ENCODE data around the gene NPFF. TPM values are rescaled to one million over a fixed set of nuclear protein-coding genes. Genes with fewer than 3 reads are reported as not detected.

Gene NPFF
- total and polyA plus RNA-seq, 4 donors = 5.1 to 14.4 TPM; not detected in 2

- no peaks in the 10 kb centered on the region for H3K4me1 ChIP-seq (ENCODE audit: control insufficient read depth in 1 of 2, insufficient read depth in 2 of 2, low read length in 2 of 2)
- intact Hi-C loops (cut with DNase I) = loop anchor here (2.0 to 10.0 kb wide), 2 partner anchors 48 to 176 kb away; partner anchors contain the start of genes AAAS (in 2 of the 2) and PCBP2 (in 1 of the 2)
- DNase-seq = peak; percentile 97 to 98
Observed at GRCh38 chr12:53500776-53501614, 6.3 kb downstream of the NPFF start, which contains the start of gene TARBP2. TSS of gene TARBP2 (plus strand) at chr12:53501283. CDS start at chr12:53501409, 126 bp downstream.

GRCh38 chr12:53500142-53500775 lies 7.0 kb downstream of the NPFF start:
- Histone ChIP-seq H3K4me3 (ENCODE audit: low read length in 2 of 2) (peak overlapping the region; percentile 39 to 82), H3K4me1 (ENCODE audit: control insufficient read depth in 1 of 2, insufficient read depth in 2 of 2, low read length in 2 of 2) (no peaks in the 10 kb centered on the region), H3K36me3 (ENCODE audit: control insufficient read depth in 1 of 2, insufficient read depth in 2 of 2, low read length in 1 of 2) (no peaks in the 10 kb centered on the region), H3K9me3 (ENCODE audit: control insufficient read depth, low read length) (no peaks in the 10 kb centered on the region), H3K27me3 (ENCODE audit: control insufficient read depth in 1 of 2, insufficient read depth in 2 of 2, low read length in 1 of 2) (no peaks in the 10 kb centered on the region), H3K27ac (ENCODE audit: low read depth in 1 of 2, low read length in 2 of 2) (peak overlapping the region; percentile 94 to 99)
- intact Hi-C loops (cut with DNase I) = loop anchor here (2.0 to 10.0 kb wide), 2 partner anchors 47 to 175 kb away; partner anchors contain the start of genes AAAS (in 2 of the 2) and PCBP2 (in 1 of the 2)
- DNase-seq (peak; percentile 4 to 86), ATAC-seq (ENCODE audit: low FRiP score) (peak; percentile 40)
- WGBS, 2 donors = 1 to 2% methylated on average over 13 to 17 of the region's 17 CpGs

More at GRCh38 chr12:53500776-53501614, 6.3 kb downstream of the NPFF start, which contains the start of gene TARBP2:
- peak; percentile 93 for ATAC-seq (ENCODE audit: low FRiP score)
- Histone ChIP-seq H3K4me3 (ENCODE audit: low read length in 2 of 2) (peak within 1 kb of the TSS; percentile 31 to 68), H3K9me3 (ENCODE audit: control insufficient read depth, low read length) (no peaks in the 10 kb centered on the region), H3K36me3 (ENCODE audit: control insufficient read depth in 1 of 2, insufficient read depth in 2 of 2, low read length in 1 of 2) (no peaks in the 10 kb centered on the region), H3K27ac (ENCODE audit: low read depth in 1 of 2, low read length in 2 of 2) (peak within 1 kb of the TSS; percentile 94 to 99), H3K27me3 (ENCODE audit: control insufficient read depth in 1 of 2, insufficient read depth in 2 of 2, low read length in 1 of 2) (no peaks in the 10 kb centered on the region)
- 0 to 1% methylated on average over 69 to 74 of the region's 74 CpGs for WGBS, 2 donors

GRCh38 chr12:53499266-53500141 lies 7.8 kb downstream of the NPFF start, which contains the start of gene MAP3K12:
TSS of gene MAP3K12 (minus strand) at chr12:53499458. CDS start at chr12:53487391, 12,067 bp downstream.
- Histone ChIP-seq H3K36me3 (ENCODE audit: control insufficient read depth in 1 of 2, insufficient read depth in 2 of 2, low read length in 1 of 2) (no peaks in the 10 kb centered on the region), H3K4me1 (ENCODE audit: control insufficient read depth in 1 of 2, insufficient read depth in 2 of 2, low read length in 2 of 2) (no peaks in the 10 kb centered on the region), H3K9me3 (ENCODE audit: control insufficient read depth, low read length) (no peaks in the 10 kb centered on the region), H3K4me3 (ENCODE audit: low read length in 2 of 2) (peak within 1 kb of the TSS; percentile 39 to 82), H3K27ac (ENCODE audit: low read depth in 1 of 2, low read length in 2 of 2) (peak within 1 kb of the TSS; percentile 94 to 99), H3K27me3 (ENCODE audit: control insufficient read depth in 1 of 2, insufficient read depth in 2 of 2, low read length in 1 of 2) (no peaks in the 10 kb centered on the region)
- peak; percentile 31 for ATAC-seq (ENCODE audit: low FRiP score)
- intact Hi-C loops (cut with DNase I) = loop anchor here (2.0 to 10.0 kb wide), 2 partner anchors 47 to 175 kb away; partner anchors contain the start of genes AAAS (in 2 of the 2) and PCBP2 (in 1 of the 2)
- peak; percentile 80 to 89 for DNase-seq
- 1% methylated on average over 44 to 51 of the region's 51 CpGs for WGBS, 2 donors

DNA sequence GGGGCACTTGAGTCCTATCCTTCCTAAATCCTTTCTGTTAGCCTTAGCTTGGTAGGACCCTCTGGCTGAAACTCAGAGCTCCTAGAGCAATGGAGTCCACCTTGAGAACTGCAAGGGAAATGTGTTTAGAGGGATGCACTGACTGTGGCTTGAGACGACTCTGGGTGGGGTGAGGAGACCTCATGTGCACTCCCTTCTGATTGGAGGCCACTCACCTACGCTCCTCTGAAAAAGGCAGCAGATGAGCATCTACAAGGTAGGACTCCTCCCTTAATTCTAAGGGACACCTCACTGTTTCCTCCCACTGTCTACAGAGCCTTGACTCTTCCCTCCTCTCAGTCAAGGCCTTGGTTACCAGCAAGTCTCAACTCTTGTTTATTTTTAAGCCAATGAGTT lies 9.1 kb downstream of the NPFF start:
- intact Hi-C loops (cut with DNase I) = no loop called here
- ATAC-seq (ENCODE audit: low FRiP score) = no peak
- 86 to 90% methylated on average over 2 of the region's 2 CpGs for WGBS, 2 donors
- Histone ChIP-seq H3K36me3 (ENCODE audit: control insufficient read depth in 1 of 2, insufficient read depth in 2 of 2, low read length in 1 of 2) (no peaks in the 10 kb centered on the region), H3K27ac (ENCODE audit: low read depth in 1 of 2, low read length in 2 of 2) (no peak overlapping the region), H3K4me3 (ENCODE audit: low read length in 2 of 2) (no peak overlapping the region), H3K27me3 (ENCODE audit: control insufficient read depth in 1 of 2, insufficient read depth in 2 of 2, low read length in 1 of 2) (no peaks in the 10 kb centered on the region), H3K4me1 (ENCODE audit: control insufficient read depth in 1 of 2, insufficient read depth in 2 of 2, low read length in 2 of 2) (no peaks in the 10 kb centered on the region), H3K9me3 (ENCODE audit: control insufficient read depth, low read length) (no peaks in the 10 kb centered on the region)
- peak in 1 of 2 donors; percentile 4 for DNase-seq

DNA sequence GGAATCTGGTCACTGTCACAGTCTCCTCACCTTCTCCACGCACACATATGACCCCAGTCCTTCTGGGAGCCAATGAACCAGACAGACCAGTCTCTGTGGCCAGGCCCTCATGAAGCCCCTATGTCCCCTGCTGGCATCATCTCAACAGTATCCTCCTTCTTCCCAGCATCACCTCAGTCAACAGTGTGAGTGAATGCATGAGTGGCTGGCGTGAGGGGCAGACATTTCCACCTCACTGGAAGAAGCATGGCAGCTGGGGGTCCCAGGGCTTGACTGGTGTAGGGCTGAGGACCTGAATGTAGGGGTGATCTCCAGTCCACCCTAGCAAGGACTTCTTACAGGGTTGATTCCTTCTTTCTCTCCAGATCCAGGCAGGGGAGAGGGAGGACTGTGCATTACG lies 9.8 kb downstream of the NPFF start:
- WGBS, 2 donors = 94 to 95% methylated on average over 3 of the region's 3 CpGs
- Histone ChIP-seq H3K27me3 (ENCODE audit: control insufficient read depth in 1 of 2, insufficient read depth in 2 of 2, low read length in 1 of 2) (no peaks in the 10 kb centered on the region), H3K36me3 (ENCODE audit: control insufficient read depth in 1 of 2, insufficient read depth in 2 of 2, low read length in 1 of 2) (no peaks in the 10 kb centered on the region), H3K4me1 (ENCODE audit: control insufficient read depth in 1 of 2, insufficient read depth in 2 of 2, low read length in 2 of 2) (peaks cover 0 to under 1% of the 10 kb centered on the region in 2 donors), H3K9me3 (ENCODE audit: control insufficient read depth, low read length) (no peaks in the 10 kb centered on the region), H3K27ac (ENCODE audit: low read depth in 1 of 2, low read length in 2 of 2) (no peak overlapping the region), H3K4me3 (ENCODE audit: low read length in 2 of 2) (no peak overlapping the region)
- DNase-seq (peak in 1 of 2 donors; percentile 48), ATAC-seq (ENCODE audit: low FRiP score) (no peak)
- intact Hi-C loops (cut with DNase I) = no loop called here

DNA sequence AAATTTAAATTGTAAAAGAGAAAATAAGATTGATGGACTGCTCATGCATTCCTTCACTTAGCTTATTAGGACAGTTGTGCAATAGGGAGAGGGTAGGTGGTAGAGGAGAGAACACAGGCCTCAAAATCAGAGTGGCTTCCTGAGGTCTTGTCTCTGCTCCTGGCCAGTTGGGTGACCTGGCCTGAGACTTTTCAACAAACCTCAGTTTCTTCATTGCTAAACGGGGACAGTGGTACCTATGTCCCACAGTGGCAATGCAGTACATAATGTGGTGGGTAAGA lies 10.6 kb downstream of the NPFF start:
- ATAC-seq (ENCODE audit: low FRiP score) (no peak), DNase-seq (no peak)
- H3K36me3 ChIP-seq (ENCODE audit: control insufficient read depth in 1 of 2, insufficient read depth in 2 of 2, low read length in 1 of 2) = no peaks in the 10 kb centered on the region
- H3K27ac ChIP-seq (ENCODE audit: low read depth in 1 of 2, low read length in 2 of 2) = no peak overlapping the region
- no peak overlapping the region for H3K4me3 ChIP-seq (ENCODE audit: low read length in 2 of 2)
- 79 to 81% methylated on average over 1 of the region's 1 CpG for WGBS, 2 donors
- no peaks in the 10 kb centered on the region for H3K27me3 ChIP-seq (ENCODE audit: control insufficient read depth in 1 of 2, insufficient read depth in 2 of 2, low read length in 1 of 2)
- peaks cover 0 to 2% of the 10 kb centered on the region in 2 donors for H3K4me1 ChIP-seq (ENCODE audit: control insufficient read depth in 1 of 2, insufficient read depth in 2 of 2, low read length in 2 of 2)
- H3K9me3 ChIP-seq (ENCODE audit: control insufficient read depth, low read length) = no peaks in the 10 kb centered on the region
- intact Hi-C loops (cut with DNase I) = no loop called here

DNA sequence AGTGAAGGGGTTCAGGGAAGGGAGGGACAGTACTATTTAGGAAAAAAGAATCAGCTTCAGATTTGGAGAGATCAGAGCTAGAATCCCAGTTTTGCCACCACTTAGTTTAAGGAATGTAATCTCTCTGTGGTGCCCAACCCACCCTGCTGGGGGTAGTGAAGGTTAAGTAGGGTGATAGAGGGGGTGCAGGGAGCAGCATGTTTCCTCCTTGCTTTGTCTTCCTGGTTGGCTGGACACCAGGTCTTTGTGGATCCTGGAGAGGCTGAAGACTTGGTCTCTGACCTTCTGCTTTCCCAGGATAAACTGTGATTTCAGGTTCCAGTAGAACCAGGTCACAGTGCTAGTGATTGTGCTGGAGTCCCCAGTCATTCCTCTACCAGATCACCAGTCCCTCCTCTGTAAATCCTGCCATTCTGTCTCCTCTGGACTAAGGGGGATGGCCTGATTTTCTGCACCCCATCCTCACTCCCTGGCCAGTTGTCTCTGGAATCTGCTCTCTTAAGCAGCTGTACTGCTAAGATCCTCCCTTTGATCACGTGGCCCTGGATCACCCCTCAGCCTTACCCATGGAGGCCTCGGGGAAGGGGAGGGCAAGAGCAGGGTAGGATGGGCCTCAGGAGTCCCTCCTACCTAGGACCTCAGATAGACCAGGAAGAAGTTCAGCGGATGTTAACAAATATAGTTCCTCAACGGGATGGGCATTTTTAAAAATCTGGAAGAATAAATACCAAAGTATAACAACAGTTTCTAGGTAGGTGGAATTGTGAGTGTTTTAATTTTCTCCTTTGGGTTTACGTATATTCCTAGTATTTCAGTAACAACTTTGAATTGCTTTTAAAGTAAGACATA lies 11.2 kb downstream of the NPFF start:
- Histone ChIP-seq H3K27me3 (ENCODE audit: control insufficient read depth in 1 of 2, insufficient read depth in 2 of 2, low read length in 1 of 2) (no peaks in the 10 kb centered on the region), H3K9me3 (ENCODE audit: control insufficient read depth, low read length) (no peaks in the 10 kb centered on the region), H3K36me3 (ENCODE audit: control insufficient read depth in 1 of 2, insufficient read depth in 2 of 2, low read length in 1 of 2) (no peaks in the 10 kb centered on the region), H3K4me3 (ENCODE audit: low read length in 2 of 2) (no peak overlapping the region), H3K27ac (ENCODE audit: low read depth in 1 of 2, low read length in 2 of 2) (no peak overlapping the region), H3K4me1 (ENCODE audit: control insufficient read depth in 1 of 2, insufficient read depth in 2 of 2, low read length in 2 of 2) (peaks cover 0 to 2% of the 10 kb centered on the region in 2 donors)
- DNase-seq (peak; percentile 69 to 80), ATAC-seq (ENCODE audit: low FRiP score) (no peak)
- 50 to 52% methylated on average over 5 of the region's 5 CpGs for WGBS, 2 donors
- intact Hi-C loops (cut with DNase I) = no loop called here
